HepG2 (cell line): ENCODE measurements around the gene PALM. TPM values are rescaled to one million over a fixed set of nuclear protein-coding genes. Genes with fewer than 3 reads are reported as not detected.

Source experiments
- BCL6 ChIP-seq: IDR thresholded peaks from 2 replicates; pipeline ENCODE4 v1.6.1; 2016; ENCODE audit warnings: missing genetic modification reagents, missing compliant biosample characterization
- DR1 ChIP-seq: sonication (generic); formaldehyde crosslinking; IDR thresholded peaks from 2 replicates; pipeline ENCODE4 v1.8.0; 2021; ENCODE audit warnings: mild to moderate bottlenecking, missing genetic modification reagents, inconsistent platforms
- HNF4A ChIP-seq: sonication (generic); formaldehyde crosslinking; IDR thresholded peaks from 2 replicates; pipeline ENCODE4 v1.4.0; 2020; ENCODE audit warnings: missing genetic modification reagents
- SALL1 ChIP-seq: sonication (generic); formaldehyde crosslinking; IDR thresholded peaks from 2 replicates; pipeline ENCODE4 v1.8.0; 2022; ENCODE audit warnings: mild to moderate bottlenecking, missing genetic modification reagents
- TEAD3 ChIP-seq: optimal IDR thresholded peaks from 2 replicates; pipeline ENCODE3; 2016; ENCODE audit warnings: borderline replicate concordance
- ZFX ChIP-seq: sonication (generic); formaldehyde crosslinking; IDR thresholded peaks from 2 replicates; pipeline ENCODE4 v1.4.0; 2020; ENCODE audit warnings: mild to moderate bottlenecking, low read depth, missing genetic modification reagents, moderate library complexity
- ZNF446 ChIP-seq: sonication (generic); formaldehyde crosslinking; IDR thresholded peaks from 2 replicates; pipeline ENCODE4 v1.5.0; 2020; ENCODE audit warnings: mild to moderate bottlenecking, missing genetic modification reagents
- ZNF557 ChIP-seq: sonication (generic); formaldehyde crosslinking; IDR thresholded peaks from 2 replicates; pipeline ENCODE4 v1.4.0; 2020; ENCODE audit warnings: missing genetic modification reagents
- ZNF619 ChIP-seq: sonication (generic); formaldehyde crosslinking; IDR thresholded peaks from 2 replicates; pipeline ENCODE4 v1.4.0; 2020; ENCODE audit warnings: mild to moderate bottlenecking, missing genetic modification reagents
- ZNF788 ChIP-seq: sonication (generic); formaldehyde crosslinking; IDR thresholded peaks from 2 replicates; pipeline ENCODE4 v1.5.0; 2020; ENCODE audit warnings: mild to moderate bottlenecking, missing genetic modification reagents, borderline replicate concordance
- polyA plus RNA-seq, 8 experiments: library from polyadenylated mRNA; depleted of rRNA in 3 of 8; stranded (reverse) in 7 of 8; unstranded in 1 of 8; fragments of >200 nt; fragmentation: Illumina TruSeq in 4 of 8; extraction: Trizol in 4 of 8; gene quantifications; 2 replicates each; pipeline versions ENCODE4 v1.2.1 to v1.2.3, GENCODE V29; 2011 to 2016; ENCODE audit warnings: low read depth in 4 of 8, missing spikeins in 1 of 8, mixed read lengths in 1 of 8; ENCODE audit not compliant: insufficient read depth in 1 of 8
- total RNA-seq, 5 experiments: library from RNA; depleted of rRNA; stranded (reverse); fragments of >200 nt; fragmentation: Illumina TruSeq; extraction: Trizol; gene quantifications; 2 replicates each; pipeline ENCODE4 v1.2.3, GENCODE V29; 2016; ENCODE audit warnings: low read depth in 1 of 5
- TF ChIP-seq, protein P1 (sequence below), 2 experiments: sonication (generic) in 1 of 2; formaldehyde crosslinking in 1 of 2; IDR thresholded peaks; 2 replicates each; pipeline versions ENCODE4 v1.5.1 to v1.6.1; 2011 to 2020; ENCODE audit warnings: borderline replicate concordance in 1 of 2, low read depth in 1 of 2, low read length in 1 of 2, mild to moderate bottlenecking in 1 of 2, missing genetic modification reagents in 1 of 2, moderate library complexity in 1 of 2
- TF ChIP-seq, protein P2 (sequence below): sonication (generic); formaldehyde crosslinking; IDR thresholded peaks from 2 replicates; pipeline ENCODE4 v1.8.0; 2022; ENCODE audit warnings: mild to moderate bottlenecking, missing genetic modification reagents, borderline replicate concordance
- TF ChIP-seq, protein P3 (sequence below): sonication (generic); formaldehyde crosslinking; IDR thresholded peaks from 2 replicates; pipeline ENCODE4 v1.4.0; 2020; ENCODE audit warnings: missing genetic modification reagents, mild to moderate bottlenecking, borderline replicate concordance
- TF ChIP-seq, protein P4 (sequence below): sonication (generic); formaldehyde crosslinking; IDR thresholded peaks from 2 replicates; pipeline ENCODE4 v1.9.0; 2021; ENCODE audit warnings: missing genetic modification reagents, borderline replicate concordance
- TF ChIP-seq, protein P5 (sequence below): sonication (generic); formaldehyde crosslinking; IDR thresholded peaks from 2 replicates; pipeline ENCODE4 v1.5.1; 2020; ENCODE audit warnings: mild to moderate bottlenecking, missing genetic modification reagents
- TF ChIP-seq, protein P6 (sequence below): sonication (generic); formaldehyde crosslinking; IDR thresholded peaks from 2 replicates; pipeline ENCODE4 v1.4.0; 2020; ENCODE audit warnings: missing genetic modification reagents, mild to moderate bottlenecking, borderline replicate concordance

Gene PALM
- total and polyA plus RNA-seq, 2 of the 13 experiments (the other 11 are each of a cell fraction or from before 2014, with no cell fraction given), result 4.0 to 9.7 TPM

DNA sequence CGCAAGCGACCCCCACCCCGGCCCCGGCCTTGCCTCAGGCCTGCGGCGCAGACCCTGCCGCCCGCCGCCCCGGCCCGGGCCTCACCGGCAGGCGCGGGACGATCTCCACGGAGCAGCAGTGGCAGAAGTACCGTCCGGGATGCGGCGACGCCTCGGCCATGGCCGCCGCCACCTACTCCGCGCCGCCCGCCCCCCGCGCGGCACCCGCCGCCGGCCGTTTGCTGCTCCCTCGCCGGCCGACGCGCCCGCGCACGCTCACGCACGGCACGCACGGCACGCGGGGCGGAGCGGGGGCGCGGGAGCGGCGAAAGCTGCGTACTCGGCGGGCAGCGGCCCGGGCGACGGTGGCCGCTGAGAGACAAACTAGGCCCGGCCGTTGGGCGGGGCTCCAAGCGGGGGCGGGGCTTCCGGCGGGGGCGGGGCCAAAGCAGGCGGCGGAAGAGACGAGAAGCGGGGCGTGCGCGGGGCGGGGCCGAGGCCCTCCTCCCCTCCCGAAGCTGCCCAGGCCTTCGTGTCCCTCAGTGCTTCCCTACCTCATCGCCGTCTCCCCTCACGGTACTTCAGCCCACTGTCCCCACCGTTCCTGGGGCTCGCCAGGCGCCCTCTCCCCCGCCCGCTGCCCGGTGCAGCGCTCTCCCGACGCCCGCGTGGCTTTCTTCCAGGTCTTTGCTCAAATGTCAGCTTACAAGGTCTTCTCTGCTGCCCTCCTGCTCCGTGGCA lies 45.6 kb upstream of the PALM start, which contains the start of gene RNF126 (continued):
- peak; percentile 55 for TF ChIP-seq SALL1 (CRISPR knock-in tag)
- TF ChIP-seq, protein P1, sequence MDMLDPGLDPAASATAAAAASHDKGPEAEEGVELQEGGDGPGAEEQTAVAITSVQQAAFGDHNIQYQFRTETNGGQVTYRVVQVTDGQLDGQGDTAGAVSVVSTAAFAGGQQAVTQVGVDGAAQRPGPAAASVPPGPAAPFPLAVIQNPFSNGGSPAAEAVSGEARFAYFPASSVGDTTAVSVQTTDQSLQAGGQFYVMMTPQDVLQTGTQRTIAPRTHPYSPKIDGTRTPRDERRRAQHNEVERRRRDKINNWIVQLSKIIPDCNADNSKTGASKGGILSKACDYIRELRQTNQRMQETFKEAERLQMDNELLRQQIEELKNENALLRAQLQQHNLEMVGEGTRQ (IDR thresholded peaks at IDR 0.05; ENCODE audit: low read depth, low read length), result no peak
- TF ChIP-seq, protein P1 (CRISPR knock-in tag; IDR thresholded peaks at IDR 0.05; ENCODE audit: borderline replicate concordance), result no peak
- no peak for TF ChIP-seq ZNF557
- no peak for TF ChIP-seq ZNF446
- TF ChIP-seq, protein P2, sequence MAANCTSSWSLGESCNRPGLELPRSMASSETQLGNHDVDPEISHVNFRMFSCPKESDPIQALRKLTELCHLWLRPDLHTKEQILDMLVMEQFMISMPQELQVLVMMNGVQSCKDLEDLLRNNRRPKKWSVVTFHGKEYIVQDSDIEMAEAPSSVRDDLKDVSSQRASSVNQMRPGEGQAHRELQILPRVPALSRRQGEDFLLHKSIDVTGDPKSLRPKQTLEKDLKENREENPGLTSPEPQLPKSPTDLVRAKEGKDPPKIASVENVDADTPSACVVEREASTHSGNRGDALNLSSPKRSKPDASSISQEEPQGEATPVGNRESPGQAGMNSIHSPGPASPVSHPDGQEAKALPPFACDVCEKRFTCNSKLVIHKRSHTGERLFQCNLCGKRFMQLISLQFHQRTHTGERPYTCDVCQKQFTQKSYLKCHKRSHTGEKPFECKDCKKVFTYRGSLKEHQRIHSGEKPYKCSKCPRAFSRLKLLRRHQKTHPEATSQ (CRISPR knock-in tag), result no peak
- no peak for TF ChIP-seq ZNF619 (CRISPR knock-in tag)
- peak; percentile 48; the same call in 1 of the 2 replicates for TF ChIP-seq ZFX (CRISPR knock-in tag)
- TF ChIP-seq ZNF788 (CRISPR knock-in tag), result no peak
- no peak; the same call in 1 of the 2 replicates for TF ChIP-seq HNF4A (CRISPR knock-in tag)
- TF ChIP-seq BCL6 (CRISPR knock-in tag), result no peak
- TF ChIP-seq, protein P3, sequence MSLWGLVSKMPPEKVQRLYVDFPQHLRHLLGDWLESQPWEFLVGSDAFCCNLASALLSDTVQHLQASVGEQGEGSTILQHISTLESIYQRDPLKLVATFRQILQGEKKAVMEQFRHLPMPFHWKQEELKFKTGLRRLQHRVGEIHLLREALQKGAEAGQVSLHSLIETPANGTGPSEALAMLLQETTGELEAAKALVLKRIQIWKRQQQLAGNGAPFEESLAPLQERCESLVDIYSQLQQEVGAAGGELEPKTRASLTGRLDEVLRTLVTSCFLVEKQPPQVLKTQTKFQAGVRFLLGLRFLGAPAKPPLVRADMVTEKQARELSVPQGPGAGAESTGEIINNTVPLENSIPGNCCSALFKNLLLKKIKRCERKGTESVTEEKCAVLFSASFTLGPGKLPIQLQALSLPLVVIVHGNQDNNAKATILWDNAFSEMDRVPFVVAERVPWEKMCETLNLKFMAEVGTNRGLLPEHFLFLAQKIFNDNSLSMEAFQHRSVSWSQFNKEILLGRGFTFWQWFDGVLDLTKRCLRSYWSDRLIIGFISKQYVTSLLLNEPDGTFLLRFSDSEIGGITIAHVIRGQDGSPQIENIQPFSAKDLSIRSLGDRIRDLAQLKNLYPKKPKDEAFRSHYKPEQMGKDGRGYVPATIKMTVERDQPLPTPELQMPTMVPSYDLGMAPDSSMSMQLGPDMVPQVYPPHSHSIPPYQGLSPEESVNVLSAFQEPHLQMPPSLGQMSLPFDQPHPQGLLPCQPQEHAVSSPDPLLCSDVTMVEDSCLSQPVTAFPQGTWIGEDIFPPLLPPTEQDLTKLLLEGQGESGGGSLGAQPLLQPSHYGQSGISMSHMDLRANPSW, result no peak
- TF ChIP-seq, protein P4, sequence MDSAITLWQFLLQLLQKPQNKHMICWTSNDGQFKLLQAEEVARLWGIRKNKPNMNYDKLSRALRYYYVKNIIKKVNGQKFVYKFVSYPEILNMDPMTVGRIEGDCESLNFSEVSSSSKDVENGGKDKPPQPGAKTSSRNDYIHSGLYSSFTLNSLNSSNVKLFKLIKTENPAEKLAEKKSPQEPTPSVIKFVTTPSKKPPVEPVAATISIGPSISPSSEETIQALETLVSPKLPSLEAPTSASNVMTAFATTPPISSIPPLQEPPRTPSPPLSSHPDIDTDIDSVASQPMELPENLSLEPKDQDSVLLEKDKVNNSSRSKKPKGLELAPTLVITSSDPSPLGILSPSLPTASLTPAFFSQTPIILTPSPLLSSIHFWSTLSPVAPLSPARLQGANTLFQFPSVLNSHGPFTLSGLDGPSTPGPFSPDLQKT (CRISPR knock-in tag), result no peak
- TF ChIP-seq TEAD3 (CRISPR knock-in tag), result peak; percentile 48
- TF ChIP-seq, protein P5, sequence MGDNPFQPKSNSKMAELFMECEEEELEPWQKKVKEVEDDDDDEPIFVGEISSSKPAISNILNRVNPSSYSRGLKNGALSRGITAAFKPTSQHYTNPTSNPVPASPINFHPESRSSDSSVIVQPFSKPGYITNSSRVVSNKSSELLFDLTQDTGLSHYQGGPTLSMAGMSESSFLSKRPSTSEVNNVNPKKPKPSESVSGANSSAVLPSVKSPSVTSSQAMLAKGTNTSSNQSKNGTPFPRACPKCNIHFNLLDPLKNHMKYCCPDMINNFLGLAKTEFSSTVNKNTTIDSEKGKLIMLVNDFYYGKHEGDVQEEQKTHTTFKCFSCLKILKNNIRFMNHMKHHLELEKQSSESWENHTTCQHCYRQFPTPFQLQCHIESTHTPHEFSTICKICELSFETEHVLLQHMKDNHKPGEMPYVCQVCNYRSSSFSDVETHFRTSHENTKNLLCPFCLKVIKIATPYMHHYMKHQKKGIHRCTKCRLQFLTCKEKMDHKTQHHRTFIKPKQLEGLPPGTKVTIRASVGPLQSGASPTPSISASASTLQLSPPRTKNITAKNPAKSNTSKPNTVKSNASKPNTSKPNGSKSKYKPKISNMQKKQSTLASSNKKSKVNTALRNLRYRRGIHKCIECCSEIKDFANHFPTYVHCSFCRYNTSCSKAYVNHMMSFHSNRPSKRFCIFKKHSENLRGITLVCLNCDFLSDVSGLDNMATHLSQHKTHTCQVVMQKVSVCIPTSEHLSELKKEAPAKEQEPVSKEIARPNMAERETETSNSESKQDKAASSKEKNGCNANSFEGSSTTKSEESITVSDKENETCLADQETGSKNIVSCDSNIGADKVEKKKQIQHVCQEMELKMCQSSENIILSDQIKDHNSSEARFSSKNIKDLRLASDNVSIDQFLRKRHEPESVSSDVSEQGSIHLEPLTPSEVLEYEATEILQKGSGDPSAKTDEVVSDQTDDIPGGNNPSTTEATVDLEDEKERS (CRISPR knock-in tag), result no peak
- TF ChIP-seq DR1, result 0 out of 2 replicates have a peak, but pooled peaks have one; percentile 52
- TF ChIP-seq, protein P6, sequence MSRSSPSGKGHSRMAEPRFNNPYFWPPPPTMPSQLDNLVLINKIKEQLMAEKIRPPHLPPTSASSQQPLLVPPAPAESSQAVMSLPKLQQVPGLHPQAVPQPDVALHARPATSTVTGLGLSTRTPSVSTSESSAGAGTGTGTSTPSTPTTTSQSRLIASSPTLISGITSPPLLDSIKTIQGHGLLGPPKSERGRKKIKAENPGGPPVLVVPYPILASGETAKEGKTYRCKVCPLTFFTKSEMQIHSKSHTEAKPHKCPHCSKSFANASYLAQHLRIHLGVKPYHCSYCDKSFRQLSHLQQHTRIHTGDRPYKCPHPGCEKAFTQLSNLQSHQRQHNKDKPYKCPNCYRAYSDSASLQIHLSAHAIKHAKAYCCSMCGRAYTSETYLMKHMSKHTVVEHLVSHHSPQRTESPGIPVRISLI (CRISPR knock-in tag), result no peak; the same call in 1 of the 2 replicates
